Endothelial cell of umbilical vein (primary cell): ENCODE data around the gene HSD17B8. TPM values are rescaled to one million over a fixed set of nuclear protein-coding genes. Genes with fewer than 3 reads are reported as not detected.

ENCODE experiments used
- BruUV-seq: library from RNA; stranded (reverse); fragments of 400-500 nt; replicated peaks from 2 replicates; lab custom pipeline; 2021; lab: Mats Ljungman, UMichigan
- CTCF ChIA-PET: fragments of 300-600, 350-600 bp; sonication (Branson Sonifier 250); formaldehyde crosslinking; loops from one replicate; lab custom pipeline; 2021; ENCODE audit warnings: antibody characterized with exemption, inconsistent platforms; lab: Charles Lee
- POLR2A ChIA-PET: fragments of 300-600, 350-600 bp; sonication (Branson Sonifier 250); formaldehyde crosslinking; loops from one replicate; lab custom pipeline; 2021; ENCODE audit warnings: antibody characterized with exemption, inconsistent platforms; lab: Charles Lee
- DNase-seq: peaks from one replicate; pipeline ENCODE4 v3.0.0-alpha.2; 2011; ENCODE audit warnings: low read depth, low spot score
- FAIRE-seq: peaks from 2 replicates; lab custom pipeline; 2011; peaks lifted over from hg19 to GRCh38; lab: Jason Lieb, UNC
- H2AFZ ChIP-seq: 2 replicates; pipeline ENCODE4 v1.6.0; 2012; ENCODE audit warnings: low read depth, low read length, control low read depth, inconsistent platforms
- H3K27ac ChIP-seq: 2 replicates; pipeline ENCODE4 v1.5.1; 2011; ENCODE audit warnings: low read depth, mild to moderate bottlenecking, control low read depth, low read length, moderate library complexity; ENCODE audit not compliant: insufficient read depth
- H3K27me3 ChIP-seq, 2 experiments: 2 replicates each; pipeline versions ENCODE4 v1.6.0 to v1.6.1; 2011; ENCODE audit warnings: low read length in 2 of 2, mixed read lengths in 1 of 2; ENCODE audit not compliant: control insufficient read depth in 2 of 2, insufficient read depth in 2 of 2
- H3K36me3 ChIP-seq, 2 experiments: 2 replicates in 1 of 2; 3 replicates in 1 of 2; pipeline ENCODE4 v1.5.1; 2011; ENCODE audit warnings: low read length in 2 of 2, mild to moderate bottlenecking in 1 of 2, moderate library complexity in 1 of 2; ENCODE audit not compliant: control insufficient read depth in 2 of 2, insufficient read depth in 2 of 2; ENCODE audit errors: extremely low read depth in 1 of 2
- H3K4me1 ChIP-seq: 3 replicates; pipeline ENCODE4 v1.5.1; 2011; ENCODE audit warnings: mild to moderate bottlenecking, low read length; ENCODE audit not compliant: control insufficient read depth, insufficient read depth; ENCODE audit errors: extremely low read depth
- H3K4me2 ChIP-seq: 2 replicates; pipeline ENCODE4 v1.6.1; 2011; ENCODE audit warnings: low read length, control low read depth, mixed read lengths; ENCODE audit not compliant: insufficient read depth
- H3K4me3 ChIP-seq, 3 experiments: fragments of 200-600 bp in 1 of 3; sonication (generic), shearing (Covaris generic) in 1 of 3; replicated peaks in 1 of 3; 2 replicates each; pipeline ENCODE4 v1.5.1; 2011 to 2016; ENCODE audit warnings: control low read depth in 3 of 3, low read length in 3 of 3, mild to moderate bottlenecking in 2 of 3, inconsistent platforms in 1 of 3, low read depth in 1 of 3, moderate library complexity in 1 of 3; ENCODE audit not compliant: insufficient read depth in 1 of 3
- H3K79me2 ChIP-seq: 2 replicates; pipeline ENCODE4 v1.6.0; 2012; ENCODE audit warnings: low read length, inconsistent platforms; ENCODE audit not compliant: control insufficient read depth, insufficient read depth
- H3K9ac ChIP-seq: replicated peaks from 2 replicates; pipeline ENCODE3; 2011; ENCODE audit warnings: low read length, control low read depth; ENCODE audit not compliant: insufficient read depth; ENCODE audit errors: extremely low read depth
- H3K9me1 ChIP-seq: replicated peaks from 3 replicates; pipeline ENCODE4 v1.6.0; 2011; ENCODE audit warnings: mild to moderate bottlenecking, low read length; ENCODE audit not compliant: control insufficient read depth, insufficient read depth; ENCODE audit errors: extremely low read depth
- H3K9me3 ChIP-seq: replicated peaks from 2 replicates; pipeline ENCODE4 v1.5.1; 2012; ENCODE audit warnings: low read length, inconsistent platforms; ENCODE audit not compliant: control insufficient read depth, insufficient read depth
- H4K20me1 ChIP-seq: replicated peaks from 2 replicates; pipeline ENCODE3; 2011; ENCODE audit warnings: mild to moderate bottlenecking, low read length; ENCODE audit not compliant: control insufficient read depth, insufficient read depth; ENCODE audit errors: extremely low read depth
- CTCF ChIP-seq, 2 donors: IDR thresholded peaks; 1 replicate in 1 of 2; 2 replicates in 1 of 2; pipeline ENCODE4 v1.5.1; 2011; ENCODE audit warnings: low read length in 2 of 2, mild to moderate bottlenecking in 2 of 2, moderate library complexity in 2 of 2, control low read depth in 1 of 2, inconsistent platforms in 1 of 2, low read depth in 1 of 2; ENCODE audit not compliant: insufficient read depth in 1 of 2; ENCODE audit errors: extremely low read depth in 1 of 2
- EZH2 ChIP-seq: IDR thresholded peaks from 2 replicates; pipeline ENCODE4 v1.6.1; 2012; ENCODE audit warnings: borderline replicate concordance, low read depth, mild to moderate bottlenecking, moderate library complexity, low read length, inconsistent platforms; ENCODE audit not compliant: severe bottlenecking
- FOS ChIP-seq: IDR thresholded peaks from 2 replicates; pipeline ENCODE4 v1.6.1; 2011; ENCODE audit warnings: mild to moderate bottlenecking, low read length, moderate library complexity, borderline replicate concordance; ENCODE audit not compliant: insufficient read depth
- GATA2 ChIP-seq: IDR thresholded peaks from 2 replicates; pipeline ENCODE4 v1.7.0; 2011; ENCODE audit warnings: low read depth, mild to moderate bottlenecking, moderate library complexity, mixed read lengths, low read length; ENCODE audit not compliant: insufficient read length, insufficient read depth
- JUN ChIP-seq: IDR thresholded peaks from 2 replicates; pipeline ENCODE4 v1.6.1; 2011; ENCODE audit warnings: borderline replicate concordance, low read depth; ENCODE audit not compliant: insufficient read length, insufficient read depth
- MAX ChIP-seq: IDR thresholded peaks from 2 replicates; pipeline ENCODE4 v1.6.1; 2011; ENCODE audit not compliant: insufficient read depth, insufficient read length
- MYC ChIP-seq: IDR thresholded peaks from one replicate; pipeline ENCODE4 v1.6.1; 2011; ENCODE audit warnings: mild to moderate bottlenecking, low read depth, low read length
- POLR2A ChIP-seq: IDR thresholded peaks from 2 replicates; pipeline ENCODE4 v1.6.1; 2012; ENCODE audit warnings: low read depth, mild to moderate bottlenecking, control low read depth, low read length
- POLR2AphosphoS5 ChIP-seq: IDR thresholded peaks from 2 replicates; pipeline ENCODE4 v1.6.1; 2012; ENCODE audit warnings: low read depth, mild to moderate bottlenecking, control low read depth, low read length, moderate library complexity; ENCODE audit not compliant: insufficient read depth
- dilution Hi-C: fragments of 300-500 bp; cut with MboI; formaldehyde crosslinking; loops from one replicate; pipeline ENCODE4 v1.15.0; 2019; ENCODE audit warnings: low sequenced_read_pairs; ENCODE audit not compliant: extremely low pct_ligation_motif_present
- intact Hi-C: fragments of 100-400 bp; cut with micrococcal nuclease; formaldehyde crosslinking; loops from one replicate; pipeline ENCODE4 v1.10.0; 2022
- polyA plus RNA-seq, 4 experiments: library from polyadenylated mRNA; depleted of rRNA in 3 of 4; stranded (reverse) in 3 of 4; unstranded in 1 of 4; fragments of >200 nt; gene quantifications; 2 replicates each; pipeline versions ENCODE4 v1.2.1 to v1.2.3, GENCODE V29; 2011 to 2012; ENCODE audit warnings: missing spikeins in 1 of 4
- total RNA-seq: library from RNA; stranded (reverse); gene quantifications from 2 replicates; pipeline ENCODE4 v1.2.3, GENCODE V29; 2021

The HSD17B8 gene
- total and polyA plus RNA-seq, 2 donors (not counting 3 experiments of a cell fraction or from before 2014, with no cell fraction given), result 4.0 to 8.2 TPM

- no TSS peak for BruUV-seq
- Histone ChIP-seq H3K9ac (no peak overlapping the region), H3K36me3 (no peaks in the 10 kb centered on the region), H3K9me1 (no peaks in the 10 kb centered on the region), H4K20me1 (no peaks in the 10 kb centered on the region), H2AFZ (no peak overlapping the region), H3K79me2 (no peaks in the 10 kb centered on the region), H3K27ac (no peak overlapping the region), H3K4me1 (peaks cover 8% of the 10 kb centered on the region), H3K4me2 (no peak overlapping the region), H3K27me3 (peaks cover 3 to 10% of the 10 kb centered on the region in 2 experiments), H3K4me3 (no peak overlapping the region), H3K9me3 (no peaks in the 10 kb centered on the region)
- FAIRE-seq, result no peak
- ChIA-PET CTCF (interaction anchor here (0.9 kb wide), 1 partner anchor 18 kb away, joined by 3 read pairs; no protein-coding TSS in a partner anchor), POLR2A (no interaction called here)
- TF ChIP-seq CTCF (IDR thresholded peaks at IDR 0.05; ENCODE audit: extremely low read depth in 1 of 2, insufficient read depth in 1 of 2, low read depth in 1 of 2, low read length in 2 of 2), result no peak
- DNase-seq, result no peak
- intact Hi-C loops, result no loop called here
- dilution Hi-C loops, result no loop called here
These were observed 11.0 kb downstream of the HSD17B8 start for GRCh38 chr6:33215271-33216116.

- no peaks in the 10 kb centered on the region for H3K79me2 ChIP-seq
- no peak for DNase-seq
- H3K9ac ChIP-seq, result no peak overlapping the region
- H4K20me1 ChIP-seq, result no peaks in the 10 kb centered on the region
- intact Hi-C loops (no loop called here), dilution Hi-C loops (no loop called here)
- no peaks in the 10 kb centered on the region for H3K36me3 ChIP-seq
- H3K4me2 ChIP-seq, result no peak overlapping the region
- ChIA-PET POLR2A (no interaction called here), CTCF (interaction anchor here (0.9 kb wide), 1 partner anchor 16 kb away, joined by 3 read pairs; no protein-coding TSS in a partner anchor)
- H3K9me3 ChIP-seq, result no peaks in the 10 kb centered on the region
- FAIRE-seq, result no peak
- H3K27ac ChIP-seq, result no peak overlapping the region
- BruUV-seq, result no TSS peak
- H3K27me3 ChIP-seq, result peaks cover 3 to 10% of the 10 kb centered on the region in 2 experiments
- TF ChIP-seq JUN (no peak), FOS (no peak), CTCF (IDR thresholded peaks at IDR 0.05; ENCODE audit: extremely low read depth in 1 of 2, insufficient read depth in 1 of 2, low read depth in 1 of 2, low read length in 2 of 2) (no peak), EZH2 (no peak), POLR2AphosphoS5 (no peak), MYC (no peak), MAX (no peak), GATA2 (no peak), POLR2A (no peak)
- no peak overlapping the region for H2AFZ ChIP-seq
- no peak overlapping the region for H3K4me3 ChIP-seq
- no peaks in the 10 kb centered on the region for H3K9me1 ChIP-seq
- peaks cover 8% of the 10 kb centered on the region for H3K4me1 ChIP-seq
These were observed 11.7 kb downstream of the HSD17B8 start for GRCh38 chr6:33216117-33216649.
